MM.1S (cell line): ENCODE data around the gene SPOP.

Experiments used
- DNase-seq: peaks from one replicate; pipeline ENCODE4 v3.0.0-alpha.2; 2015
- H2AFZ ChIP-seq: fragments of 300-600 bp; sonication (generic); 2 replicates; pipeline ENCODE4 v1.6.0; 2016; ENCODE audit warnings: antibody characterized with exemption, low read length
- H3F3A ChIP-seq: fragments of 300-600 bp; sonication (generic); 2 replicates; pipeline ENCODE4 v1.6.1; 2016; ENCODE audit warnings: mild to moderate bottlenecking, antibody characterized with exemption, low read length, moderate library complexity, mixed read lengths; ENCODE audit not compliant: insufficient read depth
- H3K27ac ChIP-seq: fragments of 300-600 bp; sonication (generic); 2 replicates; pipeline ENCODE4 v1.5.1; 2016; ENCODE audit warnings: mild to moderate bottlenecking, low read length
- H3K27me3 ChIP-seq: fragments of 300-600 bp; sonication (generic); replicated peaks from 2 replicates; pipeline ENCODE4 v1.6.0; 2016; ENCODE audit warnings: low read length; ENCODE audit not compliant: insufficient read depth
- H3K36me3 ChIP-seq: fragments of 300-600 bp; sonication (generic); replicated peaks from 2 replicates; pipeline ENCODE4 v1.6.1; 2016; ENCODE audit warnings: mild to moderate bottlenecking, low read length, mixed read lengths; ENCODE audit not compliant: insufficient read depth
- H3K4me1 ChIP-seq: fragments of 300-600 bp; sonication (generic); 2 replicates; pipeline ENCODE4 v1.6.1; 2016; ENCODE audit warnings: low read length, mixed read lengths
- H3K4me2 ChIP-seq: fragments of 300-600 bp; sonication (generic); 2 replicates; pipeline ENCODE4 v1.6.0; 2016; ENCODE audit warnings: low read depth, low read length
- H3K4me3 ChIP-seq: fragments of 300-600 bp; sonication (generic); 2 replicates; pipeline ENCODE4 v1.5.1; 2016; ENCODE audit warnings: low read length, mixed read lengths
- H3K79me2 ChIP-seq: fragments of 300-600 bp; sonication (generic); 2 replicates; pipeline ENCODE4 v1.6.1; 2016; ENCODE audit warnings: mixed run types, low read length, mixed read lengths
- H3K9ac ChIP-seq: fragments of 300-600 bp; sonication (generic); 2 replicates; pipeline ENCODE4 v1.6.1; 2016; ENCODE audit warnings: low read length, mixed read lengths
- H3K9me2 ChIP-seq: fragments of 300-600 bp; sonication (generic); replicated peaks from 2 replicates; pipeline ENCODE4 v1.6.1; 2016; ENCODE audit warnings: mild to moderate bottlenecking, low read length, mixed read lengths; ENCODE audit not compliant: insufficient read depth
- H3K9me3 ChIP-seq: fragments of 300-600 bp; sonication (generic); replicated peaks from 2 replicates; pipeline ENCODE4 v1.6.1; 2016; ENCODE audit warnings: mild to moderate bottlenecking, low read length, mixed read lengths; ENCODE audit not compliant: insufficient read depth
- H4K20me1 ChIP-seq: fragments of 300-600 bp; sonication (generic); 2 replicates; pipeline ENCODE4 v1.6.1; 2016; ENCODE audit warnings: mild to moderate bottlenecking, low read length, moderate library complexity, mixed read lengths; ENCODE audit not compliant: insufficient read depth
- CTCF ChIP-seq: fragments of 300-600 bp; sonication (generic); IDR thresholded peaks from 2 replicates; pipeline ENCODE4 v1.5.1; 2016; ENCODE audit warnings: antibody characterized with exemption, low read length, mixed read lengths
- EZH2 ChIP-seq: fragments of 300-600 bp; sonication (generic); optimal IDR thresholded peaks from 2 replicates; pipeline ENCODE3; 2017; ENCODE audit warnings: low read depth, mild to moderate bottlenecking, antibody characterized with exemption, low read length, mixed read lengths
- EZH2phosphoT487 ChIP-seq: fragments of 300-600 bp; sonication (generic); IDR thresholded peaks from 2 replicates; pipeline ENCODE4 v1.6.1; 2018; ENCODE audit warnings: antibody characterized with exemption, low read length

Gene SPOP

DNA sequence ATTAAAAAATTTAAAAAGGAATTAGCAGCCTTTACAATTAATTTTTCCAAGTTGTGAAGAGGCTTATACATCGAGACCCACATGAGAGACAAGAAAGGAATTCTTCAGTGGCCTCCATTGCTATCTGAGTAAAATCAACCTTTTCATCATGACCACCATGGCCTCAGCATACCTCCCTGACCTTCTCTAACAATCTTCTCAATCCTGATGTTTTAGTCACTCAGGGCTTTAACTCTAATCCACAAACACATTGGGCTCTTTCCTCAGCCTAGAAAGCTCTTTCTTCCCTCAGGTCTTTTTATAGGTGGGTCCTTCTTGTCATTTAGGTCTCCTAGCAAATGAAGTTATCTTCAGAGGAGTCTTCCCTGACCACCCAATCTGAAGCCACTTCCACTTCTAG, 46.4 kb downstream of the SPOP start:
- no peak for TF ChIP-seq EZH2
- TF ChIP-seq CTCF = no peak
- TF ChIP-seq EZH2phosphoT487 = no peak
- no peak overlapping the region for H2AFZ ChIP-seq
- no peaks in the 10 kb centered on the region for H3K36me3 ChIP-seq
- no peaks in the 10 kb centered on the region for H3K9me2 ChIP-seq
- H3K79me2 ChIP-seq = peaks cover 84% of the 10 kb centered on the region
- no peaks in the 10 kb centered on the region for H4K20me1 ChIP-seq
- H3K4me2 ChIP-seq = no peak overlapping the region
- H3K27me3 ChIP-seq = no peaks in the 10 kb centered on the region
- no peaks in the 10 kb centered on the region for H3F3A ChIP-seq
- no peak overlapping the region for H3K27ac ChIP-seq
- H3K4me1 ChIP-seq = no peaks in the 10 kb centered on the region
- H3K4me3 ChIP-seq = no peak overlapping the region
- no peak for DNase-seq
- H3K9me3 ChIP-seq = no peaks in the 10 kb centered on the region
- H3K9ac ChIP-seq = no peak overlapping the region

DNA sequence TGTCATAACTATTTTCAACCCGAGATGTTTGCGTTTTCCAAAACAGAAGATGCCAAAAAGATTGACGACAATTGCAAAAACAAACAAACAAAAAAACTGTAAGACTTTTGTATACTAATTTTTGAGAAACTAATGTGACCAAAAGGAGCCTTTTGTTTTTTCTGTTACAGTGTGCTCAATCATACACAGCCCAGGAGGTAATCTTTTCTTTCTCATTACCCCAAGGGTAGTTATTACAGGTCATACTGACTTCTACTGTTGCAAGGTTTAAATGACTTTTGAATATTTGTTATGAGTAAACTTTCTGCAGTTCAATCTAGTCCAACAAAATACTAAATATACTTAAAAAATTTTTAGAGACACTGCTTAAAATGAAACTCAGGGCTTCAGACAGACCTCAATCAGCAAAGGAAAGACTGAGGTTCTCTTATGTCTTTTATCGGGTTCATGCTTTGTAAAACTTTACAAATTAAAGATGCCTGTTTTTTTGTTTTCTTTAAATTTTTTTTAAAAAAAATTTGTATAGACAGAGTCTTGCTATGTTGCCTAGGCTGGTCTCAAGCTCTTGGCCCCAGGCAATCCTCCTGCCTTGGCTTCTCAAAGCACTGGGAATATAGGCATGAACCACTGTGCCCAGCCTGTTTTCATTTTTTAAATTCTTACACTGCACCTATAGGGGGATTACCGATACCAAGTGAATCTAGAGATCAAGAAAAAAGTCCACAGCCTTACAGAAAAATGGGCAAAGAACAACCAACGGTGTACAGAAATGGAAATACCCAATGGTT, 47.6 kb downstream of the SPOP start:
- H3K4me2 ChIP-seq = no peak overlapping the region
- H3K27ac ChIP-seq = no peak overlapping the region
- no peaks in the 10 kb centered on the region for H3K36me3 ChIP-seq
- no peaks in the 10 kb centered on the region for H3K4me1 ChIP-seq
- no peak overlapping the region for H2AFZ ChIP-seq
- H3F3A ChIP-seq = no peaks in the 10 kb centered on the region
- H3K9me2 ChIP-seq = no peaks in the 10 kb centered on the region
- H3K4me3 ChIP-seq = no peak overlapping the region
- no peak overlapping the region for H3K9ac ChIP-seq
- no peak for DNase-seq
- no peaks in the 10 kb centered on the region for H3K9me3 ChIP-seq
- no peaks in the 10 kb centered on the region for H4K20me1 ChIP-seq
- H3K27me3 ChIP-seq = no peaks in the 10 kb centered on the region
- no peak for TF ChIP-seq EZH2
- no peak for TF ChIP-seq EZH2phosphoT487
- TF ChIP-seq CTCF = no peak
- peaks cover 87% of the 10 kb centered on the region for H3K79me2 ChIP-seq

GRCh38 chr17:49629447-49629846, 48.5 kb downstream of the SPOP start:
- H3K9me3 ChIP-seq = no peaks in the 10 kb centered on the region
- no peak overlapping the region for H3K4me3 ChIP-seq
- H3K9me2 ChIP-seq = no peaks in the 10 kb centered on the region
- H3F3A ChIP-seq = no peaks in the 10 kb centered on the region
- H3K4me2 ChIP-seq = no peak overlapping the region
- H3K36me3 ChIP-seq = no peaks in the 10 kb centered on the region
- H2AFZ ChIP-seq = no peak overlapping the region
- H4K20me1 ChIP-seq = no peaks in the 10 kb centered on the region
- DNase-seq = no peak
- TF ChIP-seq EZH2 (no peak), CTCF (no peak), EZH2phosphoT487 (no peak)
- H3K27me3 ChIP-seq = no peaks in the 10 kb centered on the region
- H3K9ac ChIP-seq = no peak overlapping the region
- no peaks in the 10 kb centered on the region for H3K4me1 ChIP-seq
- peaks cover 89% of the 10 kb centered on the region for H3K79me2 ChIP-seq
- H3K27ac ChIP-seq = no peak overlapping the region
